Skeletal muscle tissue (tissue), 4 donors: ENCODE data around the gene KRTAP29-1. TPM values are rescaled to one million over a fixed set of nuclear protein-coding genes. Genes with fewer than 3 reads are reported as not detected.

Experiments
- H3K27ac ChIP-seq: one replicate; pipeline ENCODE4 v1.7.0; 2013; ENCODE audit warnings: mild to moderate bottlenecking, low read depth, low read length, inconsistent platforms
- H3K27me3 ChIP-seq, 3 donors: one replicate each; pipeline ENCODE4 v1.7.0; 2013; ENCODE audit warnings: low read length in 3 of 3; ENCODE audit not compliant: control insufficient read depth in 3 of 3, insufficient read depth in 3 of 3
- H3K36me3 ChIP-seq, 3 donors: one replicate each; pipeline ENCODE4 v1.7.0; 2013; ENCODE audit warnings: low read length in 3 of 3; ENCODE audit not compliant: control insufficient read depth in 3 of 3, insufficient read depth in 3 of 3
- H3K4me1 ChIP-seq, 3 donors: one replicate each; pipeline ENCODE4 v1.7.0; 2013; ENCODE audit warnings: low read length in 3 of 3, mild to moderate bottlenecking in 3 of 3; ENCODE audit not compliant: control insufficient read depth in 3 of 3, insufficient read depth in 3 of 3
- H3K4me3 ChIP-seq, 3 donors: one replicate each; pipeline ENCODE4 v1.7.0; 2013; ENCODE audit warnings: low read length in 3 of 3
- H3K9ac ChIP-seq, 3 donors: one replicate each; pipeline ENCODE4 v1.7.0; 2013; ENCODE audit warnings: low read length in 3 of 3, mild to moderate bottlenecking in 3 of 3, moderate library complexity in 2 of 3, low read depth in 1 of 3
- H3K9me3 ChIP-seq, 3 donors: one replicate each; pipeline ENCODE4 v1.7.0; 2013; ENCODE audit warnings: low read length in 3 of 3; ENCODE audit not compliant: control insufficient read depth in 3 of 3
- total RNA-seq: library from RNA; depleted of rRNA; stranded (reverse); fragments of >200 nt; gene quantifications from one replicate; pipeline ENCODE4 v1.2.3, GENCODE V29; 2014
- donor health status: Osteomylitis.

Gene KRTAP29-1
- total RNA-seq, 1 donor from 2014 or later, result not detected

DNA sequence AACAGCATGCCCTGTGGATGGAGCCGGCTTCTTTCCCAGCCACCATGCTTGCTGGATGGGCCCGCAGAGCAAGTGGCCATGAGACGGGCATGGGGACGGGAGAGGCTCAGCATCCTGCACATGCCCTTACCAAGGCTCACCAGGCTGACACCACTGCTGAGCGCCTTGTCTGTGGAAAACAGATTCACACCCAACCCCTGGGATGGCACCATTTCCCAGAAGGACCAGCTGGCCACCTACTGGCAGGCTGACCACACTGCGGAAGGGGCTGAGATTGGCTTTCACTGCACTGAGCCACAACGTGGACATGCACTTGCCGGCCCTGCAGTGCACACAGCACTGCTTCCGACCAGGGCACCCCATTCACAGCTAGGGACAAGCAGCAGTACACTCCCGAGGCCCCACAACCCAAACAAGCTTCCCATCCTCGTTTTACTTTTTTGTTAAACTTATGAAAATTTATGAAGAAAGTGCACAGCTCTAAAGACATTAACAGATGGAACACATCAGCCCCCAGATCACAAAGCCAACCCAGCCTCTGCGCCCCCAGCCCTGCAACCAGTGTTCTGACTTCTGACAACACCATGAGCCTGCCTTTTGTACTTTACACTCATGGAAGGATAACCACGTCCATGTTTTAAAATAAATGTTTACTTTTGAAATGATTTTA is 26.8 kb upstream of the KRTAP29-1 start:
- Histone ChIP-seq H3K4me1 (no peaks in the 10 kb centered on the region), H3K27ac (no peak overlapping the region), H3K36me3 (no peaks in the 10 kb centered on the region), H3K4me3 (no peak overlapping the region), H3K9ac (no peak overlapping the region), H3K27me3 (peaks cover 0 to 4% (median 4%) of the 10 kb centered on the region in 3 donors), H3K9me3 (no peaks in the 10 kb centered on the region)

DNA sequence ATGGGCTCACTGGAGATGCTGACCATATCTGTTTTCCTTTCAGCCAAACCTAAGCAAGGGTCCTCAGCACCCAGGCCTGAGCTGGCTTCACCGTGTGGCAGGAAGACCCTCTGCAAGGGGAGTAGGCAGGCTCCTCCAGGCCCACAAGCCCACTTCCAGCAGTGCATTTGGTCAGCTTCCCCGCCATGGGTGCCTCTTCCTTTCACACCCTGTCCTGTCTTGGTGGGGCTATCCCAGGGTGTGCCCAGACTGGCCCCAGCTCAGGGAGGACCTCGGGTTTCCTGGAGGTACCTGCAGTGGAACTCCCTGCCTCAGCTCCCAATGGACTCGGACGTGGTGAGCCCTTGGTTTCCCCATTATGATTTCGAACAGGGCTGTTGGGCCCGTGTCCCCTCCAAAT is 25.6 kb upstream of the KRTAP29-1 start:
- peak overlapping the region in 1 of 3 donors; percentile 16 for H3K9ac ChIP-seq
- H3K36me3 ChIP-seq, result no peaks in the 10 kb centered on the region
- H3K9me3 ChIP-seq, result no peaks in the 10 kb centered on the region
- peaks cover 0 to 4% (median 3%) of the 10 kb centered on the region in 3 donors for H3K27me3 ChIP-seq
- no peaks in the 10 kb centered on the region for H3K4me1 ChIP-seq
- no peak overlapping the region for H3K27ac ChIP-seq
- no peak overlapping the region for H3K4me3 ChIP-seq

DNA sequence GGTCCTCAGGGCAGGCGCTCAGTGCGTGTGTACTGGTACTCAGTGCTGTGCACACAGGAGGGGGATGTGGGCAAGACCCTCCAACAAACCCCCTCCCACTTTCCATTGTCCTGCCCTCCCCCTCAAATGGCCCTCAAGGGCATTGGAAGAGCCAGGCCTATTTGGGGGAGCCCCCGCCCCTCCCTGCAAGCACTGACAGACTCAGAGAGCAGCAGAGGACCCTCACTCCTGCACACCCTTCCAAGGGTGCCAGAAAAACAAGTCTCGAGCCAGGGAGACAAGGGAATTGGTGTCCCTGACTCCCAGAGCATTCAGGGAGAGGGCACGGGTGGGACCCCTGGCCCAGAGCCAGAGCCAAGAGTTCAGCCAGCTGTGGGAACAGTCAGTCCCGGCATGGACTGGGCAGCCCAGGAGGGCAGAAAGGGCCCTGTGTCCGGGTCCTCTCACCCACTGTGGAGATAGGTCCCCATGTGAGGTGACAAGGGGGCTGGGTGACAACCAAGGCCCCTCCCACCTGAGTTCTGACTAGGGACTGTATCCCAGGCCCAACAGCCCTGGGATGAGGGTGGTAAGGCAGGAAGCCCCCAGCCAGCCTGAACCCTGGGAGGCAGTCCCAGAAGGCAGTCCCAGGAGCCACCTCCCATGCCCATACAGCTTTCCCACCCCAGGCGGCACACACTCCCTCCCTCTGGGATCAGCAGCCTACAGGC is 24.9 kb upstream of the KRTAP29-1 start:
- no peaks in the 10 kb centered on the region for H3K36me3 ChIP-seq
- peaks cover 0 to 4% (median 0%) of the 10 kb centered on the region in 3 donors for H3K27me3 ChIP-seq
- no peaks in the 10 kb centered on the region for H3K4me1 ChIP-seq
- H3K27ac ChIP-seq, result no peak overlapping the region
- H3K9me3 ChIP-seq, result no peaks in the 10 kb centered on the region
- no peak overlapping the region for H3K4me3 ChIP-seq
- H3K9ac ChIP-seq, result no peak overlapping the region

GRCh38 chr17:41326173-41327145 is 23.8 kb upstream of the KRTAP29-1 start:
- no peak overlapping the region for H3K27ac ChIP-seq
- H3K9me3 ChIP-seq, result no peaks in the 10 kb centered on the region
- H3K27me3 ChIP-seq, result peaks cover 0 to 4% (median 0%) of the 10 kb centered on the region in 3 donors
- no peaks in the 10 kb centered on the region for H3K36me3 ChIP-seq
- no peak overlapping the region for H3K4me3 ChIP-seq
- no peak overlapping the region for H3K9ac ChIP-seq
- no peaks in the 10 kb centered on the region for H3K4me1 ChIP-seq

DNA sequence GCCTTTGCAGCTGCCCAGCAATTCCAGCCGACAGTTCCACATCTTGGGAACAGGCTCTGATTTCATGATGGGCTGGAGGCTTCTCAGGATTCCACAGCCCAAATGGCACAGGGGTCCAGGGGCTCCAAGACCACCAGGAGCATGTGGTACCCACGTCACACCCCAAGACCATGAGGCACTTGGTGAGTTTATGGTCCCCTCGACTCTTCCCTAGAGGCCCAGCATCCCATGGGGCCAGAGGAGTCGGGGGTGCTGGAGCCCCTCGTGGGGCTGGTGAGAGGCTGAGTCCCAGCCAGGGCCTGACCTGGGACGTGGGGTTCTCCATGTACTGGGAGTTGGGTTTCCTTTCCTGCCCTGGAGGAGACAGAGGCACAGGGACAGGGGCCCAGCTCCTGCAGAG is 23.0 kb upstream of the KRTAP29-1 start:
- H3K9me3 ChIP-seq, result no peaks in the 10 kb centered on the region
- no peak overlapping the region for H3K9ac ChIP-seq
- peaks cover 0 to 4% (median 0%) of the 10 kb centered on the region in 3 donors for H3K27me3 ChIP-seq
- H3K4me1 ChIP-seq, result no peaks in the 10 kb centered on the region
- H3K36me3 ChIP-seq, result no peaks in the 10 kb centered on the region
- no peak overlapping the region for H3K4me3 ChIP-seq
- no peak overlapping the region for H3K27ac ChIP-seq

GRCh38 chr17:41325126-41325525 is 22.5 kb upstream of the KRTAP29-1 start:
- Histone ChIP-seq H3K4me3 (no peak overlapping the region), H3K9me3 (no peaks in the 10 kb centered on the region), H3K36me3 (no peaks in the 10 kb centered on the region), H3K9ac (no peak overlapping the region), H3K27me3 (peaks cover 0 to 4% (median 0%) of the 10 kb centered on the region in 3 donors), H3K27ac (no peak overlapping the region), H3K4me1 (no peaks in the 10 kb centered on the region)

DNA sequence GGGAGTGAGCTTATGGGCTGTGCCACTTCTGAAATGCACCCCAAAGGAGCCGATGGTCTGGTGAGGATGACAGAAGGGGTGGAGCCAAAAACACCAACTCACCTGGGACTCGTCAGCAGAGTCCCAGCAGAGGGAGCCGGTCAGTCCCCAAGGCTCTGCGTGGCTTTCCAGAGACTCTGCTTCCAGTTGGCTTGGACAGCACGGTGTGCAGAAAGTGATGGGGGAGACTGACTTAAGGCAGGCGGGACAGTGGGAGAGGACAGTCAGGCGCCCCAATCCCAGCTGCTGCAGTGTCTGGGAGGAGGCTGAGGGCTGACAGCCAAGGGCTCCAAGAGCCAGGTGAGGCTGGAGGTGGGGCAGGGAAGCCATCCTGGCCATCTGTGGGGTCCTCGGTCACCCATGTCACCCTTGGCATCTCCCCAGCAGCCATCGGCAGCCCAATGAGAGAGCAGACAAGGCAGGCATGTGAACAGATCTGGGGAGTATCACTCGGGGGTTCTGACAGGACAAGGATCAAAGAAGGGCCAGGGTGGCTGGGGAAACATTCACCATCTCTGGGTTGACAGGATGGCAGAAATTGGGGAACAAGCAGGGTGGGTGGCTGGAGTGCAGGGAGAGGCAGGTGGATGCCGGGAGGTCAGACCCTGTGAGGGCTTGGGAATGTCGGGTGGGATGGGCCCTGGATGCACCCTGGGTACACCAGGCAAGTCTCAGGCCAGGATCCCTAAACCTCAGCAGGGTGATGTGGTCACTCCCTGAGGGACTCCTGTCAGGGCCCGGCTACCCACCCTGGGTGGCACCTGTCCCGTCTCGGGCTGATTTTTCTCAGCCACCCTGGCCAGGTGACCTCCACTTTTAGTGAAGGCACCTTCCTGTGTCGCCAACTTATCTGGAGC is 21.8 kb upstream of the KRTAP29-1 start:
- Histone ChIP-seq H3K9ac (no peak overlapping the region), H3K4me1 (no peaks in the 10 kb centered on the region), H3K27ac (no peak overlapping the region), H3K4me3 (no peak overlapping the region), H3K9me3 (peaks cover 0 to 3% (median 0%) of the 10 kb centered on the region in 3 donors), H3K36me3 (no peaks in the 10 kb centered on the region), H3K27me3 (peaks cover 0 to 4% (median 0%) of the 10 kb centered on the region in 3 donors)

GRCh38 chr17:41322903-41323895 is 20.5 kb upstream of the KRTAP29-1 start:
- Histone ChIP-seq H3K36me3 (no peaks in the 10 kb centered on the region), H3K27me3 (peaks cover 0 to 4% (median 0%) of the 10 kb centered on the region in 3 donors), H3K27ac (no peak overlapping the region), H3K4me3 (no peak overlapping the region), H3K4me1 (no peaks in the 10 kb centered on the region), H3K9ac (no peak overlapping the region), H3K9me3 (peaks cover 0 to 3% (median 0%) of the 10 kb centered on the region in 3 donors)
